NCI-H1105 treated with DMSO at 0.1 percent for 48 hours (cell line): ENCODE results near the gene PHF19.
A peak's percentile ranks its signal among the peaks of the same experiment; 100 is the strongest.

Experiments
- DNase-seq: peaks from one replicate; lab custom pipeline; 2025; lab: John Stamatoyannopoulos, UW

The PHF19 gene

DNA sequence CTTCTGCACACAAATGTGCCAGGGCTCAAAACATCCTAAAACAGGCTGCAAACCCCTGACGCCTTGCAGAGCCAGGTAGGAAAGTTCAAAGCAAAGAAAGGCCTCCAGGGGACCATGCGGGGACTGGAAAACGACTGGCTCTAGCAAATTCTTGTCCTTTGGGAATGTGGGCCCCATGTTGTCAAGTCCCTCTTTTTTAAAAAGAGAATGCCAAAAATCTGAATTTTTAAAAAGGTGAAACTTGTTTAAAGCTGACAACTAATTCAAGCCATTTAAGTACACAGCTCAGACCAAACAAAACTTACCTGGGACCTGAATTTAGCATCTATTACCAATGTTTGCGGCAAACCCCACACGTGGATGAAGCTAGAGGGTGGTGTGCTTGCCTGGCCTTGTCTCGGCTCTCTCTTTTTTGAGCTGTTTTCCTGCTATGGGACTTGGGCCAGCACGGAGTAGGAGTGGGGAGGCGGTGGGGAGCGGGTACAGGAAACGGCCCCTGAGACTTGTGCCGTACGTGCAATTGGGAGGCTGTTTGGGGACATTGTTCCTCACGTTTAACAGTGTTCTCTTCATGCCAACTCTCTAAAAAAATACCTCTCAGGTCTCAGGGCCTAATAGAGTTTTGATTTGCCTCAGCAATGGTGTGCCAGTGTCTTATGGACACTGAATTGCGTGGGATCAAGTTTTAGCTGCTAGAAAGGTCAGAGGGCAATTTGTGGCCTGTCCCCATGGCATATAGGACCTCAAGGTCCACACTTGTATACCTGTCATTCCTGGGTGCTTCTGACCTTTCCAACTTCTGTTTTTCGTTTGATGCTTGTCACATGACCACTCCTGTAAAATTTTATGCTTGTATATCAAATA, 15.1 kb upstream of the PHF19 start:
- no peak for DNase-seq

DNA sequence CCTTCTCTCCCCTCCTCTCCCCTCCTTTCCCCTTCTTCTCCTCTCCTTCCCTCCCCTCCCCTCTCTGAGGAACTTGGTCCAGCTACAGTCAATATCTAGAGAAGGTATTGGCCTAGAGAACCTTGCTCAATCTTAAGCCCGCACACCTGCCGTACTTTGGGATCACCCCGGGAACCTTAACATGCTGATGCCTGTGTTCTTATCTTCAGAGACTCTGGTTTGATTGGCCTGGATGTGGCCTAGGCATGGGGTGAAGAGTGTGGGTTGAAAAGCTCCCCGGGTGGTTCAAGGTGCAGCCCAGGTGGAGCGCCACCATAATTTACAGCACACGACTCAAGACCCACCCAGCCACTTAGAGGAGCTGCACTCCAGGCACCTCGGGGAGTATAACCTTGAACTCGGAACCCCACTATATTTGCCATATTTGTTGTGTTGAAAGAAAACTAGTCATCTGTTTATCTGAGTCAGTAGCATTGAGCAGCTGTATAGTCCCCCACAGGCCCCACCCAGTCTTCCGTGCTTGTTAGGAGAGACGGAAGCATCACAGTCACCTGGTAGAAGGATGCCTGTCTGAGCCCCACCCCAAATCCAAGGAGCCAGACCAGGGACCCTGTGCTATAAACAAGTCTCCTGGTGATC, 14.4 kb upstream of the PHF19 start:
- DNase-seq = no peak

DNA sequence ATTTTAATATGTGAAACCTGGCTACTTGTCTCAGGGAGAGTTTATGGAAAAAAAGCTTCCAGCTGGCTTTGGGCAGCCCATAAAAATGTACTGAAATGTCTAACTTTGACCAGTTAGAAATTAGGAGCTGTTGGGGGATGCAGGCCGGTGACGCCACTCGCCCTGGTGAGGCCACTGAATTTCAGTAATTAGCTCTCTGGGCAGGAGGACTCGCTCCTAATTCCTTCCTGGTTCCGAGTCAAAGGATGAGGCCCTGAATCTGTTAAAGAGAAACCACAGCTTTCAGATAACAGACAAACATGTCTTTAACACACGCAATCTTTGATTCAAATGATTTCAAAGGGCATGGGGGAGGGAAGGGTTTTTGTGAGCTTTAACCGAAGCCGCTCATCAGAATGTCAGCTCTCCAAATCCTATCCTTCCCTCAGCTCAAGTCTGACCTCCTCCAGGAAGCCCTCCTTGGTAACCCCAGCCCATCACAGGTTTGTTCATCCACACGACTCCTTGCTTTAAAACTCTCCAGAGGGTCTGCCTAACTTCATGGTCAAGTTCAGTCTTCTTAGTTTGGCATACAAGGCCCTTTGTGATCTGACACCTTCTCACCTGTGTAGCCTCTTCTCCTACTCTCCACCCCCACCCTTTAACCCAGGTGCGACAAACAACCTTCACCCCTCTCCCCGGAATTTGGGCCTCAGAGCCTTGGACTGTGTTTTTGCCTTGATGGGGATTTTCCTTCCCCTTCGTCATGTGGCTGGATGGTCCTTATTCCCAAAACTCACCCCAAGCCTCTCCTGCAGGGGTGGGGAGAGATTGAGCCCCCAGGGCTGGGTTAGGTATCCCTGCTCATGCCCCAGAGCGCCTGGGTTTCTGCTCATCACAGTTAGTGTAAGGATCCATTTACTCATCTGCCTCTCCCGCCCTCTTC, 13.6 kb upstream of the PHF19 start:
- DNase-seq = no peak

GRCh38 chr9:120889606-120890271, 12.8 kb upstream of the PHF19 start:
- no peak for DNase-seq

- no peak for DNase-seq
Measured at GRCh38 chr9:120888626-120889025, 11.6 kb upstream of the PHF19 start.

- no peak for DNase-seq
Measured at GRCh38 chr9:120886490-120886967, 9.5 kb upstream of the PHF19 start.

- DNase-seq = no peak
Measured at GRCh38 chr9:120885958-120886357, 9.0 kb upstream of the PHF19 start.

DNA sequence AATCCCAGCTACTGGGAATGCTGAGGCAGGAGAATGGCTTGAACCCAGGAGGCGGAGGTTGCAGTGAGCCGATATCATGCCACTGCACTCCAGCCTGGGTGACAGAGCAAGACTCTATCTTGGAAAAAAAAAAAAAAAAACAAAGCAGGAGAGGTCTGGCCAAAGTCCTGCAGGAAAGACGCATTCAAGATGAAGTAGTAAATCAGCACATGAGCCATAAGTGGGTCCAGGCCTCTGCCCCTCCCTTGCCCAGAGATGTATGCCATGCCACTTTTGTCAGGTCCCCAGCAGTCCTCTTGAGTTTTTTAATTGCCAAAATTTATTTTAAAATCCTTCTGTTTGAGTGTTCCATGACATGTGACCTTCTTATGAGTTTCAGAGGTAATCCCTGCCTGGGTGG, 8.5 kb upstream of the PHF19 start:
- no peak for DNase-seq

DNA sequence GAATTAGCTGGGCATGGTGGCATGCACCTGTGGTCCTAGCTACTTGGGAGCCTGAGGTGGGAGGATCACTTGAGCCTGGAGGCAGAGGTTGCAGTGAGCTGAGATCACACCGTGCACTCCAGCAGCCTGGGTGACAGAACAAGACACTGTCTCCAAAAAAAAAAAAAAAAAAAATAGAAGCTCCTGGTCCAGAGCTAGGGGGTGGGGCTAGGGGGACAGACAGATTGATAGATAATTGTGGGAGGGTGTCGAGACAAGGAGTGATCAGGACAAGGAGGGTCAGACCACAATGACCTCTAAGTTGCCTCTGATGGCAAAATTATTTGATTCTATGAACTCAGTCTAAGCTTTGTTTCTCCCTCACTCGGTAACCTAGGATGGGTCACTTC, 6.6 kb upstream of the PHF19 start:
- DNase-seq = no peak

- DNase-seq = no peak
Measured at GRCh38 chr9:120882935-120883607, 6.1 kb upstream of the PHF19 start.

DNA sequence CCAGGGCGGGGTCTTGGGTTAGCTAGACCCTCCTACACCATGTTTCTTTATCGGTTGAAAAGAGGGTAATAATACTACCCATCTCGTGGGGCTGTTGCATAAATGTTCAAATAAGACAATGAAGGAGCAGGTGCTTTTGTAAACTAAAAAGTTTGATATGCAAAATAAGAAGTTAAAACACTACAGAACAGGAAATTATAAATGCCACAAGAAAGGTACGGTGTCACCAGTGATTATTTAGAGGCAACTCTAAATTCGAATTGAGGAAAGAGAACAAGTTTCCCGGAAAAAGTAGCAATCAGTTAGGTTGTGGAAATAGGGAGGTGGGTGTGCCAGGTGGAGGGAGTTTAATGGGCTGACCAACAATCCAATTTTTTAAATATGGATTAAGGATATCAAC, 2.5 kb upstream of the PHF19 start:
- no peak for DNase-seq

GRCh38 chr9:120878188-120879130, 1.5 kb upstream of the PHF19 start:
- no peak for DNase-seq

- DNase-seq = peak; percentile 77
Measured at GRCh38 chr9:120877276-120878034, 467 bp upstream of the PHF19 start.

- peak; percentile 77 for DNase-seq
Measured at GRCh38 chr9:120875954-120876841, 790 bp downstream of the PHF19 start.

DNA sequence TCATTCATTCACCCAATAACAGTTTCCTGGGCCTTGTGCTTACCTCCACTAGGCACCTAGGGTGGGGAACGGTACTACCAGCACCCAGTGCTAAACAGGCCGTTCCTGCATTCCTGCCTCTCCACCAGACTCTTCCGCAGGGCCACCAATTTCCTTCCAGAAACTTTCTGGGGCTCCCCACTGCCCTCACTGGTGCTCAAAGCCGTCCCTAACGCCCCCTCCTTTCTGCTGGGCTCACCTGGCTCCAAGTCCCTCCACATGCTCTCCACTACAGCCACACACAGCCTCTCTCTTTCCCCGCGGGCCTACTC, 1.4 kb downstream of the PHF19 start:
- no peak for DNase-seq

DNA sequence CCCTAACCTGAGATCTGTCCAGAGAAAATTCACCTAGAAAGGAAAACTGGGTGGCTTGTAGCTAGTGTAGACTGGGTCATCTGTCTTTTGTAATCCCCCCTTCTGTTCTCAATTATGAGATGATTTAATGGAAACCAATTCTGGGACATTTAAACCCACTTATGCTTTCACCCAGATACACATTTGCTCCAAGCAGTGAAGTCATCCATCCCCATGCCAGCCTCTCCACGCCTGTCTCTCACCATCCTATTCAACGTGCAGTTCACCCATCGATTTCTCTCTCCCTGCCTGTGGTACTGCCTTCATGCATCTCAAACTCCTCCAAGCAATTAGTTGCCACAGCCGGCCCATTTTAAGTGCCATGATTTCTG, 1.8 kb downstream of the PHF19 start:
- no peak for DNase-seq

GRCh38 chr9:120874226-120875194, 2.5 kb downstream of the PHF19 start:
- no peak for DNase-seq
